GM18951 (cell line): ENCODE results near the gene TNIK.

ENCODE experiments used
- POLR2A ChIP-seq: IDR thresholded peaks from 4 replicates; pipeline ENCODE4 v1.6.1; 2011; ENCODE audit warnings: mild to moderate bottlenecking; ENCODE audit not compliant: insufficient read length, insufficient read depth; ENCODE audit errors: extremely low read depth
- in situ Hi-C: fragments of 300-500 bp; cut with MboI; formaldehyde crosslinking; loops from one replicate; pipeline ENCODE4 v1.12.0; 2022; ENCODE audit warnings: low sequenced_read_pairs, mixed read lengths, inconsistent platforms; ENCODE audit not compliant: unreplicated experiment

TNIK gene

GRCh38 chr3:171094411-171094810, 365.8 kb downstream of the TNIK start:
- in situ Hi-C loops = no loop called here
- no peak for TF ChIP-seq POLR2A

GRCh38 chr3:171093462-171093861, 366.7 kb downstream of the TNIK start:
- in situ Hi-C loops = no loop called here

GRCh38 chr3:171092467-171092911, 367.7 kb downstream of the TNIK start:
- in situ Hi-C loops = no loop called here
- no peak for TF ChIP-seq POLR2A

More at GRCh38 chr3:171093462-171093861, 366.7 kb downstream of the TNIK start:
- TF ChIP-seq POLR2A = no peak

- TF ChIP-seq POLR2A = no peak
- in situ Hi-C loops = no loop called here
These were observed 369.9 kb downstream of the TNIK start for GRCh38 chr3:171090321-171090720.

GRCh38 chr3:171088964-171089754, 371.0 kb downstream of the TNIK start:
- no peak for TF ChIP-seq POLR2A
- in situ Hi-C loops = no loop called here

- in situ Hi-C loops = no loop called here
- TF ChIP-seq POLR2A = no peak
These were observed 371.7 kb downstream of the TNIK start for GRCh38 chr3:171088496-171088895.

GRCh38 chr3:171086914-171087313, 373.3 kb downstream of the TNIK start:
- no peak for TF ChIP-seq POLR2A
- in situ Hi-C loops = no loop called here

GRCh38 chr3:171077261-171077660, 382.9 kb downstream of the TNIK start:
- in situ Hi-C loops = no loop called here
- no peak for TF ChIP-seq POLR2A

- in situ Hi-C loops = no loop called here
- no peak for TF ChIP-seq POLR2A
These were observed 387.8 kb downstream of the TNIK start for GRCh38 chr3:171072432-171072831.

- in situ Hi-C loops = no loop called here
These were observed 391.5 kb downstream of the TNIK start for GRCh38 chr3:171068658-171069057.

GRCh38 chr3:171066206-171066605, 394.0 kb downstream of the TNIK start:
- no peak for TF ChIP-seq POLR2A
- in situ Hi-C loops = no loop called here

More at GRCh38 chr3:171068658-171069057, 391.5 kb downstream of the TNIK start:
- no peak for TF ChIP-seq POLR2A

- TF ChIP-seq POLR2A = no peak
- in situ Hi-C loops = no loop called here
These were observed 394.5 kb downstream of the TNIK start for GRCh38 chr3:171065732-171066131.

- in situ Hi-C loops = no loop called here
- TF ChIP-seq POLR2A = no peak
These were observed 395.7 kb downstream of the TNIK start for GRCh38 chr3:171064461-171064860.

GRCh38 chr3:171061749-171062148, 398.5 kb downstream of the TNIK start:
- in situ Hi-C loops = no loop called here
- TF ChIP-seq POLR2A = no peak

- no peak for TF ChIP-seq POLR2A
- in situ Hi-C loops = no loop called here
These were observed 400.2 kb downstream of the TNIK start for GRCh38 chr3:171059978-171060377.
